Breast epithelium (tissue), 3 donors: ENCODE results near the gene ACOXL.

Experiments used
- POLR2A ChIP-seq: fragments of 450-650 bp; IDR thresholded peaks from one replicate; pipeline ENCODE4 v1.6.1; 2016; ENCODE audit warnings: antibody characterized with exemption, mild to moderate bottlenecking, moderate library complexity
- POLR2AphosphoS5 ChIP-seq, 3 donors: sonication (generic); formaldehyde crosslinking; IDR thresholded peaks; one replicate each; pipeline ENCODE4 v1.6.1; 2017; ENCODE audit warnings: antibody characterized with exemption in 3 of 3
- TF ChIP-seq, protein P1 (sequence below), 3 donors: fragments of 450-650 bp; IDR thresholded peaks; one replicate each; pipeline ENCODE4 v1.5.1; 2016 to 2017; ENCODE audit warnings: antibody characterized with exemption in 3 of 3, mild to moderate bottlenecking in 3 of 3, moderate library complexity in 3 of 3

DNA sequence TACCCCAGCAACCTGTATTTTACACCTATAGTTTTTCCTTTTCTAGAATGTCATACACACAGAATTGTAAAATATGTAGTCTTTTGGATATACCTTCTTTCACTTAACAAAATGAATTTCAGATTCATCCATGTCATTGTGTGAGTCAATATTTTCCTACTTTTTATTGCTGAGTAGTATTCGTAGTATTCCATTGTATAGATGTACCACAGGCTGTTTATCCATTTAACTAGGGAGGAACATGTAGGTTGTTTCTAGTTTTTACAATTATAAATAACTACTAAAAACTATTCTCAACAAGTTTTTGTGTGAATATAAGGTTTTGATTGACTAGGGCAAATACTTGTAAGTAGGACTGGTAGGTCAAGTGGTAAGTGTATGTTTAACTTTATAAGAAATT is 187.4 kb downstream of the ACOXL start:
- TF ChIP-seq, protein P1, sequence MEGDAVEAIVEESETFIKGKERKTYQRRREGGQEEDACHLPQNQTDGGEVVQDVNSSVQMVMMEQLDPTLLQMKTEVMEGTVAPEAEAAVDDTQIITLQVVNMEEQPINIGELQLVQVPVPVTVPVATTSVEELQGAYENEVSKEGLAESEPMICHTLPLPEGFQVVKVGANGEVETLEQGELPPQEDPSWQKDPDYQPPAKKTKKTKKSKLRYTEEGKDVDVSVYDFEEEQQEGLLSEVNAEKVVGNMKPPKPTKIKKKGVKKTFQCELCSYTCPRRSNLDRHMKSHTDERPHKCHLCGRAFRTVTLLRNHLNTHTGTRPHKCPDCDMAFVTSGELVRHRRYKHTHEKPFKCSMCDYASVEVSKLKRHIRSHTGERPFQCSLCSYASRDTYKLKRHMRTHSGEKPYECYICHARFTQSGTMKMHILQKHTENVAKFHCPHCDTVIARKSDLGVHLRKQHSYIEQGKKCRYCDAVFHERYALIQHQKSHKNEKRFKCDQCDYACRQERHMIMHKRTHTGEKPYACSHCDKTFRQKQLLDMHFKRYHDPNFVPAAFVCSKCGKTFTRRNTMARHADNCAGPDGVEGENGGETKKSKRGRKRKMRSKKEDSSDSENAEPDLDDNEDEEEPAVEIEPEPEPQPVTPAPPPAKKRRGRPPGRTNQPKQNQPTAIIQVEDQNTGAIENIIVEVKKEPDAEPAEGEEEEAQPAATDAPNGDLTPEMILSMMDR (IDR thresholded peaks at IDR 0.05) = no peak
- TF ChIP-seq POLR2A (no peak), POLR2AphosphoS5 (IDR thresholded peaks at IDR 0.05) (no peak)
